Neutrophil (primary cell): ENCODE measurements around the gene RTN1.

ENCODE experiments used
- H3K27ac ChIP-seq: fragments of 200-600 bp; sonication (generic); 2 replicates; pipeline ENCODE4 v1.5.1; 2016; ENCODE audit warnings: mild to moderate bottlenecking, moderate library complexity
- H3K27me3 ChIP-seq: fragments of 200-600 bp; sonication (generic); 2 replicates; pipeline ENCODE4 v1.6.0; 2016; ENCODE audit warnings: mild to moderate bottlenecking
- H3K36me3 ChIP-seq: fragments of 200-600 bp; sonication (generic); 2 replicates; pipeline ENCODE4 v1.5.1; 2017
- H3K4me1 ChIP-seq, 2 experiments: fragments of 200-600 bp in 1 of 2; sonication (generic) in 1 of 2; 1 replicate in 1 of 2; 2 replicates in 1 of 2; pipeline versions ENCODE4 v1.5.1 to v1.6.1; 2013 to 2016; ENCODE audit warnings: low read depth in 1 of 2, low read length in 1 of 2, mild to moderate bottlenecking in 1 of 2, moderate library complexity in 1 of 2; ENCODE audit not compliant: control insufficient read depth in 1 of 2, insufficient read depth in 1 of 2
- H3K4me3 ChIP-seq, 2 experiments: fragments of 200-600 bp in 1 of 2; sonication (generic) in 1 of 2; 1 replicate in 1 of 2; 2 replicates in 1 of 2; pipeline ENCODE4 v1.5.1; 2013 to 2016; ENCODE audit warnings: low read depth in 1 of 2, low read length in 1 of 2, mild to moderate bottlenecking in 1 of 2, moderate library complexity in 1 of 2
- H3K9me3 ChIP-seq: fragments of 200-600 bp; sonication (generic); 2 replicates; pipeline ENCODE4 v1.5.1; 2016
- TF ChIP-seq, protein P1 (sequence below): fragments of 200-600 bp; sonication (generic); IDR thresholded peaks from 2 replicates; pipeline ENCODE4 v1.5.1; 2016; ENCODE audit warnings: antibody characterized with exemption

The RTN1 gene

DNA sequence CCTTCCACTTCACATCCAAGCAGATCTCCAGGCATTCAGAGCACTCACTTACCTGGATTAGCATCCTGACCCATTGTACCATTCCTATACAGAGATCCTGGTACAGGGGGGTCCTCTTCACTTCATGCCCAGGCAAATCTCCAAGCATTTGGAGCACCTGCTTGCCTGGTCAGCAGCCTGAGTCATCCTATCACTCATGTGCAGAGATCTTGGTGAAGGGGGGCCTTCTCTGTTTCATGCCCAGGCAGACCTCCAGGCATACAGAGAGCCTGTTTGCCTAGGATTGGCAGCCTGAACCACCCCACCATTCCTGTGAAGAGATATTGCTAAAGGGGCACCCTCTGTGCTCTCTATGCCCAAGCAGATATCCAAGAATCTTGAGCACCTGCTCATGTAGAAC is 182.9 kb downstream of the RTN1 start:
- TF ChIP-seq, protein P1, sequence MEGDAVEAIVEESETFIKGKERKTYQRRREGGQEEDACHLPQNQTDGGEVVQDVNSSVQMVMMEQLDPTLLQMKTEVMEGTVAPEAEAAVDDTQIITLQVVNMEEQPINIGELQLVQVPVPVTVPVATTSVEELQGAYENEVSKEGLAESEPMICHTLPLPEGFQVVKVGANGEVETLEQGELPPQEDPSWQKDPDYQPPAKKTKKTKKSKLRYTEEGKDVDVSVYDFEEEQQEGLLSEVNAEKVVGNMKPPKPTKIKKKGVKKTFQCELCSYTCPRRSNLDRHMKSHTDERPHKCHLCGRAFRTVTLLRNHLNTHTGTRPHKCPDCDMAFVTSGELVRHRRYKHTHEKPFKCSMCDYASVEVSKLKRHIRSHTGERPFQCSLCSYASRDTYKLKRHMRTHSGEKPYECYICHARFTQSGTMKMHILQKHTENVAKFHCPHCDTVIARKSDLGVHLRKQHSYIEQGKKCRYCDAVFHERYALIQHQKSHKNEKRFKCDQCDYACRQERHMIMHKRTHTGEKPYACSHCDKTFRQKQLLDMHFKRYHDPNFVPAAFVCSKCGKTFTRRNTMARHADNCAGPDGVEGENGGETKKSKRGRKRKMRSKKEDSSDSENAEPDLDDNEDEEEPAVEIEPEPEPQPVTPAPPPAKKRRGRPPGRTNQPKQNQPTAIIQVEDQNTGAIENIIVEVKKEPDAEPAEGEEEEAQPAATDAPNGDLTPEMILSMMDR = no peak
- no peak overlapping the region for H3K27ac ChIP-seq
- H3K27me3 ChIP-seq = no peaks in the 10 kb centered on the region

DNA sequence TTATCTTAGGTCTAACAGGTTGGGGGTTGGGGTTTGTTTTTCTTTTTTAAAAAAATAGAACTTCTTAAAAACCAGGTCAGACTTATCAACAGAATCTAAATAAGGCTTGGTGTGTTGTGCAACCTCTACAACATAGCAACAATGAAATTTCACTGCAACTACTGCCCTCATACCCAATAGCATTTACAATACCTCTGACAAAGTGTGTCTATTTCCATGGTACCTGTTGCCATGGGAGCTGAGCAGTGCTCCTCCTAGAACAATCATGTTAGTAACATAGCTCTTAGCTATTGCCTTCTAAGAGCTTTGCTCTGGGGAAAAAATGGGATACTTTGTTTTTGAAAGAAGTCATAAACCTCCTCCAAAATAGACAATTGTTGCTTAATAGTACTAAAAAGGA is 190.7 kb downstream of the RTN1 start:
- H3K36me3 ChIP-seq = no peaks in the 10 kb centered on the region
- no peaks in the 10 kb centered on the region for H3K9me3 ChIP-seq
- TF ChIP-seq, protein P1 = no peak
- H3K4me3 ChIP-seq = no peak overlapping the region
- no peaks in the 10 kb centered on the region for H3K27me3 ChIP-seq
- H3K4me1 ChIP-seq = no peaks in the 10 kb centered on the region
- no peak overlapping the region for H3K27ac ChIP-seq

More for the DNA sequence above, 182.9 kb downstream of the RTN1 start:
- no peaks in the 10 kb centered on the region for H3K4me1 ChIP-seq
- no peaks in the 10 kb centered on the region for H3K36me3 ChIP-seq
- no peaks in the 10 kb centered on the region for H3K9me3 ChIP-seq
- H3K4me3 ChIP-seq = no peak overlapping the region

GRCh38 chr14:59678352-59678751 is 192.2 kb downstream of the RTN1 start:
- TF ChIP-seq, protein P1 = no peak
- H3K4me3 ChIP-seq = no peak overlapping the region
- no peak overlapping the region for H3K27ac ChIP-seq
- H3K36me3 ChIP-seq = no peaks in the 10 kb centered on the region
- no peaks in the 10 kb centered on the region for H3K4me1 ChIP-seq
- no peaks in the 10 kb centered on the region for H3K9me3 ChIP-seq
- H3K27me3 ChIP-seq = no peaks in the 10 kb centered on the region

DNA sequence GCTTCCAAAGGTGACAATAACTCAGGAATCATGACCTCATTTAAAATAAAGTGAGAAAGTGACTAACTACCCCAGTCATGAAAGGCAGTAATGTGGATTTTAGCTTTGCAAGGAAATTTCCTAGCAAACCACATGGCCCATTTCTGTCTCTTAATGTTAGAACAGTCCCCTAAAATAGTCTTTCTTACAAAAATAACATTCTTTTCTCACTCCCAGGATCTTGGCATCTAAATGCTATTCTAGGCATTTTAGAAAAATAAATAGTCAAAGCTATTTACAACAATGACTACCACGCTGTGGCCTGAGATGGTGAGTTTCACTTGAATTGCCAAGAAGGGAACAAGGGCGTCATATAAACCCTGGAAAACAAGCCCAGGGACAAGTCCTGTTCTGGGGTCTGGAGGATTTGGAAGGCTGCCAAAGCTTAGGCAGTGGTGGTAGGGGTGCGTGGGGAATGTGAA is 192.8 kb downstream of the RTN1 start:
- Histone ChIP-seq H3K9me3 (no peaks in the 10 kb centered on the region), H3K4me1 (no peaks in the 10 kb centered on the region), H3K27ac (no peak overlapping the region), H3K27me3 (no peaks in the 10 kb centered on the region), H3K4me3 (no peak overlapping the region), H3K36me3 (no peaks in the 10 kb centered on the region)
- TF ChIP-seq, protein P1 = no peak

GRCh38 chr14:59675394-59675793 is 195.2 kb downstream of the RTN1 start:
- H3K4me1 ChIP-seq = no peaks in the 10 kb centered on the region
- no peaks in the 10 kb centered on the region for H3K27me3 ChIP-seq
- H3K9me3 ChIP-seq = no peaks in the 10 kb centered on the region
- H3K36me3 ChIP-seq = no peaks in the 10 kb centered on the region
- H3K27ac ChIP-seq = no peak overlapping the region
- no peak overlapping the region for H3K4me3 ChIP-seq
- TF ChIP-seq, protein P1 = no peak

DNA sequence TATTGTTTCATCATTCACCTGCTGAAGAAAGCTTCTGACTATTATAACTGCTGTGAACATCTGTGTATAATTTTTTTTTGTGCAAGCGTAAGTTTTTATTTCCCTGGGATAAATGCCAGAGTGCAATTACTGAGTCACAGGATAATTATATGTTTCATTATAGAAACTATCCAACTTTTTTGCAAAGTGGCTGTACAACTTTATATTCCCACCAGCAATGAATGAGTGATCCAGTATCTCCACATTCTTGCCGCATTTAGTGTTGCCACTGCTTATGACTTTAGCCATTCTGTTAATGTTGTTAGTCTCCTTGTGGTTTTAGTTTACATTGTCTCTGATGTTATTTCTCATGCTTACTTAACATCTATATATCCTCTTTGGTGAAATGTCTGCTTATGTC is 205.8 kb downstream of the RTN1 start:
- no peaks in the 10 kb centered on the region for H3K36me3 ChIP-seq
- no peak overlapping the region for H3K4me3 ChIP-seq
- no peaks in the 10 kb centered on the region for H3K27me3 ChIP-seq
- TF ChIP-seq, protein P1 = no peak
- no peak overlapping the region for H3K27ac ChIP-seq
- H3K9me3 ChIP-seq = no peaks in the 10 kb centered on the region
- H3K4me1 ChIP-seq = no peaks in the 10 kb centered on the region
